HCT116 (cell line): ENCODE measurements around the gene MAPRE3. TPM values are rescaled to one million over a fixed set of nuclear protein-coding genes. Genes with fewer than 3 reads are reported as not detected.
A peak's percentile ranks its signal among the peaks of the same experiment; 100 is the strongest.

ENCODE experiments used
- ATAC-seq: fragments of 200-7000 bp; cut with Tn5 transposase; 2 replicates; pipeline ENCODE4 v1.9.1; 2020; ENCODE audit warnings: mild to moderate bottlenecking, moderate library complexity
- BruUV-seq: library from RNA; stranded (reverse); fragments of 400-500 nt; replicated peaks from 2 replicates; lab custom pipeline; 2021; lab: Mats Ljungman, UMichigan
- CTCF ChIA-PET: fragments of 300-600 bp; sonication (Branson Sonifier 250); formaldehyde crosslinking; loops from one replicate; lab custom pipeline; 2021; ENCODE audit warnings: antibody characterized with exemption; lab: Charles Lee
- POLR2A ChIA-PET: fragments of 300-600, 350-600 bp; sonication (Branson Sonifier 250); formaldehyde crosslinking; loops from one replicate; lab custom pipeline; 2021; ENCODE audit warnings: antibody characterized with exemption; lab: Charles Lee
- RAD21 ChIA-PET, 2 experiments: fragments of 300-600 bp; sonication (Branson Sonifier 250); formaldehyde crosslinking; loops; one replicate each; lab custom pipeline; 2023; ENCODE audit warnings: low total read pairs in 2 of 2; ENCODE audit not compliant: uncharacterized antibody in 2 of 2, unreplicated experiment in 2 of 2, low non-redundant PET in 1 of 2; lab: Charles Lee
- DNase-seq: peaks from one replicate; pipeline ENCODE4 v3.0.0-alpha.2; 2010; ENCODE audit warnings: low read depth, low spot score
- H2AFZ ChIP-seq: fragments of 200-600 bp; shearing (Covaris generic), sonication (generic); 2 replicates; pipeline ENCODE4 v1.6.1; 2017; ENCODE audit warnings: low read depth, mixed run types, mixed read lengths, antibody characterized with exemption, low read length; ENCODE audit not compliant: poor library complexity, severe bottlenecking
- H3K27ac ChIP-seq: 2 replicates; pipeline ENCODE4 v1.5.1; 2012; ENCODE audit warnings: low read depth, low read length
- H3K27me3 ChIP-seq: fragments of 200-600 bp; sonication (generic); 2 replicates; pipeline ENCODE4 v1.6.1; 2016; ENCODE audit warnings: mixed run types, low read length, mixed read lengths; ENCODE audit not compliant: insufficient read depth
- H3K36me3 ChIP-seq, 2 experiments: fragments of 200-500 bp in 1 of 2; fragments of 200-600 bp in 1 of 2; sonication (Bioruptor generic) in 1 of 2; sonication (generic) in 1 of 2; 2 replicates each; pipeline versions ENCODE4 v1.5.1 to v1.6.1; 2014 to 2016; ENCODE audit warnings: low read length in 2 of 2, inconsistent platforms in 1 of 2, mixed read lengths in 1 of 2, mixed run types in 1 of 2; ENCODE audit not compliant: insufficient read depth in 2 of 2, control insufficient read depth in 1 of 2
- H3K4me1 ChIP-seq, 2 experiments: fragments of 200-600 bp in 1 of 2; sonication (generic) in 1 of 2; 2 replicates each; pipeline versions ENCODE4 v1.5.1 to v1.6.1; 2012 to 2017; ENCODE audit warnings: low read length in 2 of 2, inconsistent platforms in 1 of 2, mild to moderate bottlenecking in 1 of 2, mixed read lengths in 1 of 2, mixed run types in 1 of 2, moderate library complexity in 1 of 2; ENCODE audit not compliant: insufficient read depth in 2 of 2, control insufficient read depth in 1 of 2
- H3K4me2 ChIP-seq: fragments of 200-600 bp; sonication (generic); 2 replicates; pipeline ENCODE4 v1.6.1; 2017; ENCODE audit warnings: mixed run types, low read length, mixed read lengths
- H3K4me3 ChIP-seq, 2 experiments: fragments of 200-600 bp in 1 of 2; sonication (generic) in 1 of 2; replicated peaks in 1 of 2; 2 replicates each; pipeline ENCODE4 v1.5.1; 2011 to 2016; ENCODE audit warnings: low read length in 2 of 2, control low read depth in 1 of 2, low read depth in 1 of 2, mild to moderate bottlenecking in 1 of 2, mixed read lengths in 1 of 2, mixed run types in 1 of 2
- H3K79me2 ChIP-seq: fragments of 200-600 bp; sonication (generic); 2 replicates; pipeline ENCODE4 v1.6.1; 2017; ENCODE audit warnings: mild to moderate bottlenecking, mixed run types, low read length, moderate library complexity, mixed read lengths; ENCODE audit not compliant: insufficient read depth
- H3K9ac ChIP-seq: fragments of 200-600 bp; sonication (generic); 2 replicates; pipeline ENCODE4 v1.6.1; 2016; ENCODE audit warnings: low read length, mixed read lengths
- H3K9me2 ChIP-seq: fragments of 200-600 bp; sonication (generic), shearing (Covaris generic); 2 replicates; pipeline ENCODE4 v1.6.1; 2017; ENCODE audit warnings: mixed run types, mild to moderate bottlenecking, moderate library complexity; ENCODE audit not compliant: insufficient read depth
- H3K9me3 ChIP-seq, 2 experiments: fragments of 200-500 bp in 1 of 2; fragments of 200-600 bp in 1 of 2; sonication (Bioruptor generic) in 1 of 2; sonication (generic) in 1 of 2; 2 replicates each; pipeline ENCODE4 v1.6.1; 2014 to 2017; ENCODE audit warnings: low read length in 2 of 2, mixed read lengths in 2 of 2, inconsistent platforms in 1 of 2, low read depth in 1 of 2, mild to moderate bottlenecking in 1 of 2, mixed run types in 1 of 2, moderate library complexity in 1 of 2; ENCODE audit not compliant: control insufficient read depth in 1 of 2, insufficient read depth in 1 of 2
- H4K20me1 ChIP-seq: fragments of 200-600 bp; sonication (generic), shearing (Covaris generic); 2 replicates; pipeline ENCODE4 v1.6.1; 2017; ENCODE audit warnings: mixed run types, mild to moderate bottlenecking, moderate library complexity; ENCODE audit not compliant: insufficient read depth
- EGR1 ChIP-seq: IDR thresholded peaks from 2 replicates; pipeline ENCODE4 v1.6.1; 2012; ENCODE audit warnings: low read depth
- EZH2phosphoT487 ChIP-seq: fragments of 200-600 bp; IDR thresholded peaks from 2 replicates; pipeline ENCODE4 v1.6.1; 2018; ENCODE audit warnings: antibody characterized with exemption, borderline replicate concordance
- FOSL1 ChIP-seq: IDR thresholded peaks from 2 replicates; pipeline ENCODE4 v1.6.1; 2012; ENCODE audit warnings: low read depth
- JUND ChIP-seq: IDR thresholded peaks from 2 replicates; pipeline ENCODE4 v1.6.1; 2012
- MAX ChIP-seq: IDR thresholded peaks from 2 replicates; pipeline ENCODE4 v1.6.1; 2012
- POLR2A ChIP-seq: IDR thresholded peaks from 2 replicates; pipeline ENCODE4 v1.7.0; 2011; ENCODE audit warnings: borderline replicate concordance; ENCODE audit not compliant: insufficient read depth, insufficient read length; ENCODE audit errors: extremely low read depth
- RAD21 ChIP-seq: IDR thresholded peaks from 2 replicates; pipeline ENCODE4 v1.6.1; 2012; ENCODE audit warnings: low read depth, mild to moderate bottlenecking
- YY1 ChIP-seq: IDR thresholded peaks from 2 replicates; pipeline ENCODE4 v1.6.1; 2011; ENCODE audit warnings: low read length, low read depth, moderate library complexity, mild to moderate bottlenecking; ENCODE audit not compliant: insufficient replicate concordance; ENCODE audit errors: extremely low read depth
- intact Hi-C: fragments of 100-400 bp; cut with micrococcal nuclease; formaldehyde crosslinking; loops from 2 replicates; pipeline ENCODE4 v1.10.0; 2022
- total RNA-seq: library from RNA; stranded (reverse); gene quantifications from one replicate; pipeline ENCODE4 v1.2.1, GENCODE V29; 2021; ENCODE audit not compliant: unreplicated experiment

The MAPRE3 gene
- total RNA-seq, 1 experiment from 2014 or later: 12.1 TPM

GRCh38 chr2:26946841-26947784 is 23.3 kb upstream of the MAPRE3 start:
- no peak for DNase-seq
- RAD21 ChIA-PET: no interaction called here
- no peaks in the 10 kb centered on the region for H3K9me2 ChIP-seq
- TF ChIP-seq FOSL1: no peak
- no peaks in the 10 kb centered on the region for H3K79me2 ChIP-seq
- no peaks in the 10 kb centered on the region for H3K36me3 ChIP-seq
- H3K4me1 ChIP-seq: peaks cover 0 to 16% of the 10 kb centered on the region in 2 experiments; a peak in 3 of 4 replicates
- H3K9ac ChIP-seq: no peak overlapping the region
- H4K20me1 ChIP-seq: no peaks in the 10 kb centered on the region
- POLR2A ChIA-PET: no interaction called here
- no peaks in the 10 kb centered on the region for H3K9me3 ChIP-seq
- intact Hi-C loops: no loop called here
- no peak overlapping the region for H3K27ac ChIP-seq
- no peak overlapping the region for H3K4me3 ChIP-seq
- CTCF ChIA-PET: interaction anchor here (1.7 kb wide), 1 partner anchor 15 kb away, joined by 5 read pairs; no protein-coding TSS in a partner anchor
- no peaks in the 10 kb centered on the region for H3K27me3 ChIP-seq
- no TSS peak for BruUV-seq
- H3K4me2 ChIP-seq: peak overlapping the region; percentile 32; the same call in 1 of the 2 replicates
- no peak overlapping the region for H2AFZ ChIP-seq
- ATAC-seq: peak; percentile 24

GRCh38 chr2:26948800-26949199 is 21.6 kb upstream of the MAPRE3 start:
- BruUV-seq: no TSS peak
- RAD21 ChIA-PET: no interaction called here
- DNase-seq: no peak
- H3K79me2 ChIP-seq: no peaks in the 10 kb centered on the region
- CTCF ChIA-PET: no interaction called here
- H3K27me3 ChIP-seq: no peaks in the 10 kb centered on the region
- H3K9me2 ChIP-seq: no peaks in the 10 kb centered on the region
- POLR2A ChIA-PET: no interaction called here
- no peak overlapping the region for H3K27ac ChIP-seq
- no peaks in the 10 kb centered on the region for H4K20me1 ChIP-seq
- TF ChIP-seq EZH2phosphoT487 (no peak), JUND (no peak), EGR1 (no peak), RAD21 (no peak), POLR2A (no peak), MAX (no peak), YY1 (no peak)
- TF ChIP-seq, all 23 proteins: peak for 0
- no peak overlapping the region for H3K4me3 ChIP-seq
- no peaks in the 10 kb centered on the region for H3K36me3 ChIP-seq
- no peak overlapping the region for H2AFZ ChIP-seq
- H3K4me1 ChIP-seq: peaks cover 0 to 8% of the 10 kb centered on the region in 2 experiments; a peak in 3 of 4 replicates
- no peaks in the 10 kb centered on the region for H3K9me3 ChIP-seq
- H3K4me2 ChIP-seq: no peak overlapping the region
- H3K9ac ChIP-seq: no peak overlapping the region
- no peak for ATAC-seq
- intact Hi-C loops: no loop called here
